GM21717 (cell line): ENCODE data around the gene OGFOD2.
"Not testable (repeated sequence)": the region's sequence is repeated elsewhere in the genome, so short reads cannot be mapped to it uniquely, and the experiment has no call there.

ENCODE experiments used
- ATAC-seq: cut with Tn5 transposase; IDR thresholded peaks from one replicate; pipeline ENCODE4 v1.9.1; 2021; ENCODE audit warnings: mild to moderate bottlenecking, moderate library complexity; ENCODE audit not compliant: unreplicated experiment

OGFOD2 gene

DNA sequence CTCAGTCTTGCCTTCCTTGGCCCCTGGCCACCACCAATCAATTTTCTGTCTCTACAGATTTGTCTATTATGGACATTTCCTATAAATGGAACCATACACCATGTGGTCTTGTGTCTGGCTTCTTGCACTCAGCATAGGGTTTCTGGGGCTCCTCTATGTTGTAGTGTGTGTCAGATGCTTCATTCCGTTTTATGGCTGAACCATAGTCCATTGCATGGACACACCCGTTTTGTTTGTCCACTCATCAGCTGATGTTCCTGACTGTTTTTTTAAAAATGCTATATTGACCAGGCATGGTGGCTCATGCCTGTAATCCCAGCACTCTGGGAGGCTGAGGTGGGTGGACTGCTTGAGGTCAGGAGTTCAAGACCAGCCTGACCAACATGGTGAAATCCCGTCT is 26.4 kb downstream of the OGFOD2 start:
- no peak for ATAC-seq

GRCh38 chr12:123003257-123003656 is 28.2 kb downstream of the OGFOD2 start:
- ATAC-seq, result no peak

- ATAC-seq, result no peak
Observed at GRCh38 chr12:123004287-123004686, 29.2 kb downstream of the OGFOD2 start.

DNA sequence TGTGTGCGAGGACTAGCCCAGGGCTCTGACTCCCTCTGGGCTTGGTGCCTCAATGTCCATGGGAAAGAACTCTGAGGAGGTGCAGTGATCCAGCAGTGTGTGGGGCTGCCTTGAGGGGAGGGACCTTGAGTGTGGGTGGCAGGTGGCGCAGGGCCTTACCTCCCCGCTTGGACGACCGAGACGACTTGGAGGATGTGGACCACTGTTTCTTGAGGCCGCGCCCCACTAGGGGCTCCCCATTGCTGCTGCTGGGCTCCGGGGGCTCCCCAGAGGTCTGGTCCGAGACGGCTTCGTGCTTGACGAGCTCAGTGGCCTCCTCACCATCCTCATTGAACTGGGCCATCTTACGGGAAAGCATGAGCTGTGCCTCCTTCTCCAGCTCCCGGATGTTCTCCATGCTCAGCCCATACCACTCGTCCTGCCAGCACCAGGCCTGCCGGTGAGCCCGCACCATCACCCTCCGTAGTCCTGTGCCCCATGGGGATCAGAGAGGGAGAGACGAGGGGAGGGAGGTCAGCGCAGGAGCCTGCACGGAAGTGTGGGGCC is 30.1 kb downstream of the OGFOD2 start:
- ATAC-seq, result no peak

DNA sequence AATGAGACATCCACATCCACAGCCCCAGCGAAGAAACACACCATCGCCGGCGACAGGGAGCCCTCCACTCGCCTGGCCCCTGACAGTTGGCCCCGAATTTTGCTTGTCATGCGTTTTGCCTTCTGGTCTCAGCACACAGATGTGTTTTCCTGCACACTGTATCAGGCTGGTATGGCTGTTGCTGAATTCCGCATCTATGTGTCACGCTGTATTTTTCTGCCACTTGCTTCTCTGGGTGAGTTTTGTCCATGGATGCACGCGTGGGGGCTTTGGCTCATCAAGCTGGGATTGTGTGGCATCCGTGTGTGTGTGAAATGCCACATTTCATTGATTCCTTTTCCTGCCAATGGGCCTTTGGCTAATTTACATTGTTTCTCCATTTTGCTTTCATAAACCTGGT is 31.9 kb downstream of the OGFOD2 start:
- ATAC-seq, result no peak

DNA sequence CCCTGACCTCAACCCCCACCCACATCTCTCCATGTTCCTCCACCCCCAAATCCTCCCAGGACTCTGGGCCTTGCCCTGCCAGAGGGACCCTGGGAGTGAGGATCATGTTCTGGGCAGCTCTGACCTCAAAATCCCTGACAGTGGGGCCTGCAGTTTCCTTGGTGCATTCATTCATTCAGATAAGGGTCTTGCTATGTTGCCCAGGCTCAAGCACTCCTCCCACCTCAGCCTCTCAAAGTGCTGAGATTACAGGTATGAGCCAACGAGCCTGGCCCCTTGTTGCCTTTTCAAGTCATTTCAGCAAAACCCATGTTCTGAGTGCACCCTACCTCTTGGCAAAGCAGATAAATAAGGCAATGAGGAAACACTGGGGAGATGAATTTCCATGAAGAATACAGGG is 35.1 kb downstream of the OGFOD2 start:
- ATAC-seq, result no peak

DNA sequence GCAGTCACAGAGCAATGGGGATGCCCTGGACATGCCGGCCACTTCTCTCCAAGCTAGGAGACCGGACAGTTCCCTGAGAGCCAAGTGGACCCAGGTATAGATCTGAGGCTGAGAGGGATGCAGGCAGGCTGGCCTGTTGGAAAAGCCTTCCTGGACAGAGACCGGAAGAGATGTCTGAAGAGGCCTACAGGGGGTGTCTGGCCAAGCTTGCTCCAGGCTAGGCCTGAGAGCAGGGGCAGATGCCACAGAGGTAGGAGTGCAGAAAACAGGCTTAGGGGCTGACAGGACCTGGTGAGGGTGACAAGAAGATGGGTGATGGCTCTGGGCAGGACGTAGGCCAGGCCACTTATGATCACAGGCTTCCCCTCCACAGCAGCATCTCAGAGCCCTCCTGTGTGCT is 35.6 kb downstream of the OGFOD2 start:
- ATAC-seq, result no peak

GRCh38 chr12:123011701-123012100 is 36.7 kb downstream of the OGFOD2 start:
- no peak for ATAC-seq

DNA sequence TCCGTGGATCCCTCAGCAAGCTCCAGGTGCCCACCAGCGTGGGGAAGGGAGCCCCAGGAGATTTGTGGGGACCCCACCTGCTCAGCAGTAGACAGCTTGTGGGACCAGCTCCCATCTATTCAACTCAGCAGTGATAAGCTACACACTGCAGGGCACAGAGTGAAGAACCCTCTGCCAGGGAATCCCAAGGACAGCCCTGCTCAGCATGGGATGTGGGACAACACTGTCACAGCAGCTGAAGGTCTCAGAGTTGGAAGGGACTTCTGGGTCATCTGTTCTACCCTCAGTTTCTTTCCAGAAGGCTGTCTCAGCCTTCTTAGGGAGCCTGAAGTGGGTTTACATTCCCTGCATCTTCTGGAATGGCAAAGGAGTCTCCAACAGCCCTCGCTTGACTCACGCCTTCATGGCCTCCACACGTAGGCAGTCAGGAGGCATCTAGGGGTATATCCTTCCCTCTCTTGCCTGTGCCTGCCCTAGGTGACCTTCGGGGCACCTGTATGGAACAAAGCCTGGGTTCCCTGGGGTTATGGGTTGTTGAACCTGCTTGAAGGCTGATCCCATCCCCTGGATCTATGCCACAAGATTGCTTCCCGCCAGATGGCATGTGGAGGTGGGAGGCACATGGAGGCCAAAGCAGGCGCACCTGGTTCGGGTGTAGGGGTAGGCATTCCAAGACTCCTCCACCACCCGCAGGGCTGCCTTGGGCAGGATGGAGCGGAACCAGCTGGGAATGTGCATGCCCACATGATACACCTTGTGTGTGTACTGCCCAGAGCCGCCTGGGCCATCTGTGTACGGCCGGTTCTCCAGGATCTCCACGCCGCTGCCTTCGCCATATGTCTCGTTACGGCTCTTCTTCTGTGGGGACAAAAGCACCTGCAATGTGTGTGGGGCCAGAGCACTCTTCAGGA is 38.4 kb downstream of the OGFOD2 start:
- no peak for ATAC-seq

GRCh38 chr12:123014473-123014872 is 39.4 kb downstream of the OGFOD2 start:
- ATAC-seq, result not testable (repeated sequence)

GRCh38 chr12:123017753-123018152 is 42.7 kb downstream of the OGFOD2 start:
- no peak for ATAC-seq

GRCh38 chr12:123019841-123020138 is 44.7 kb downstream of the OGFOD2 start:
- ATAC-seq, result no peak

DNA sequence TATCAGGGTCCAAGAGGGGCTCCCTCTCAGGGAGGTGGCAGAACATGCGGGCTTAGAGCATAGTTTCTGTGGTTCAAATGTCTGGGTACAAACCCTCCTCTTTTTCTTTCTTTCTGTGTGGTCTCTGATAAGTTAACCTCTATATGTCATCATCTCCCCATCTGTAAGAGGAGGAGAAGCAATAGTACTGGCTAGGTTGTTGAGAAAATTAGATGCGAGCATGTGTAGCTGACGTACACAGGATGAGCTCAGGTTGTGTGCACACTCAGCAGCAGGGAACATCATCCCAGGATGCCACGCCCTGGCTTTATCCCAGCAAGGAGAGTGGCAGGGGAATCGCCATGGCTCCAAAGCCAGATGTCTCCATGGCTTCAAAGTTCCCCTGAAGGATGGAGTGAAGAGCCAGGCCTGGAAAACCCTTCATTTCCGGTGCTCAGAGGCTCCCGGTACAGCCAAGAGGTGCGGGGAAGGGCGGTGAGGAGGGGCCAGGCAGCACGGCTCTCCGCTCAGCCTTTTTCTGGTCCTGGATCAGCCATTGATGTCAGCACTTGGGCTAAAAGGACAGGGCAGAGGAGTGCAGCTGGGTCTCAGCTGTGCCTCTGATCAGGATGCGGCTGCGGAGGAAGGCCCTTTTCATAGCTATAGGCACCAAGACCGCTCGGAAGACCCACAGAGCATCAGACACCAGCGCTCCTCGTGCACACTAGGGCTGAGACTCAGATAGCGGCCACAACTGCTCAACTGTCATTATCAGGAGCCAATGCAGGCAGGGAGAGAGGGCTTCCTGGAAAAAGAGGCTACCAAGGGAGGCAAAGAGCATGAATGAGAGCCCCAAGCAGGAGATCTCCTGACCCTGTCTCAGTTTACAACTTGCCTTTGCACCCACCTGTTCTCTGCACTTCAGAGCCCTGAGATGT is 46.9 kb downstream of the OGFOD2 start:
- no peak for ATAC-seq

DNA sequence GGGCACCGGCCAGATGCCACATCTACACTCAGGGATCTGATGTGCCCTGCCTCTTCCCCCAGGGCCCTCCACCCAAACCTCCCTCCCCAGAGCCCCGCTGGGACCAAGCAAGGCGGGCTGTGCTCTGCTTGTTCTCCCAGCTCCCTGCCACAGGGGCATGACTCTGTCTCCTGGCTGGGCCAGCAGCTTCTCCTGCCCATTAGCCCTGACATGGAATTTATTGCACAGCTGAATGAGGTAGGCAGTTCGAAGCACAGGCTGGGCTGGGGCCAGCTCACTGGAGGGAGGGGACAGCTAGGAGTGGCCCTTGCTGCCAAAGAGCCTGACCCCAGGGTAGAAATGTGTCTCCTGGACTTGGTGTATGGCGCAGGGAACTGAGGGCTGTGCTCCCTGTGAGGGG is 47.8 kb downstream of the OGFOD2 start:
- ATAC-seq, result no peak

DNA sequence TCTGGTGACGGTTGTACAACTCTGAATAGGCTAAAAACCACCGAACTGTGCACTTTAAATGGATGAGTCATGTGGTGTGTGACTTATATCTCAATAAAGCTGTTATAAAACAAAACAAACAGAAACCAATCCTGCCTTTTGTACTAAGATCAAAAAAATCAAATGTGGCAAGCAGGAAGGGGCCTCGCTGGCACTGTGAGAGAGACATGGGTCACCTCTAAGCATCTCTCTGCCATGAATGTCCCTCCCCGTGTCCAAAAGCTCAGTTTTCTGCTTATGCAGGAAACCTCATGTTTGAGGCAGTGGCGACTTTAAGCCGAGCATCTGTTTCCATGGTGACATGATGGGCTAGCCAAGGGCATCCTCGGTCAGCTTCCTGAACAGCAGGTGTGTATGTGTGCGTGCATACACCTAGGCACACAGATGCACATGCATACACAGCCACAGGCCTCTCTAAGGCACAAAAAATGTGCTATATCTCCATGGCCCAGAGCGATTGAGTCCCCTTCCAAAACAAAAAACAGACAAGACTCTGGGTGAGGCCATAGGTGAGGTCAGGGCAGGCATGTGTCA is 49.9 kb downstream of the OGFOD2 start:
- ATAC-seq, result no peak

DNA sequence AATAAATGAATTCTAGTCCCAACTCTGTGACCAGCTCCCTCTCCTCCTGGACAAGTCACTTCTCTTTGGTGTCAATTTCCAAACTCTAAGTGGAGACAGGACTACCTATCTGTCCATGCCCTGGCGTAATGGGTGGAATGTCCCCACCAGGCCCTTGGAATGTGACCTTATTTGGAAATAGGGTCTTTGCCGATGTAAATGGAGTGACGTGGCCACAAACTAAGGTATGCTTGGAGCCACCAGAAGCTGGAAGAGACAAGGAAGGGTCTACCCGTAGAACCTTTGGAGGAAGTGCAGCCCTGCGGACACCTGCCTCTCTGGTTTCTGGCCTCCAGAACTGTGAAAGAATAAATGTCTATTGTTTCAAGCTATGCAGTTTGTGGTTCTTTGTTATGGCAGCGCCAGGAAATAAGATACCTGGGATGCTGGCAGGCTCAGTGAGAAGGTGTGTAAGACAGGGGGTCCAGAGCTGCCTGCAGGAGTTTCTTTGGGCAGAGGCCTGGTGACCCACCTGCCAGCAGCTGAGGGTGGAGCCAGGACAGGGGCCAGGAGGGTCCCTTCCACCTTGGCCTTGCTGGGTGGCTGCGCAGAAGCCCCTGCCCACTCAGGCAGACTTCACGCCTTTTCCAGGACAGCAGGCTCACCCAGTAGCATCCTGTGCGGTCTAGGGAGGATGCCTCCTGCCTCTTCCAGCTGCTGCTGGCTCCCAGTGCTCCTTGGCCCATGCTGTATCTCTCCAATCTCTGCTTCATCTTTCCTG is 51.2 kb downstream of the OGFOD2 start:
- ATAC-seq, result no peak

GRCh38 chr12:123027726-123028445 is 52.8 kb downstream of the OGFOD2 start:
- ATAC-seq, result no peak

GRCh38 chr12:123028475-123028874 is 53.4 kb downstream of the OGFOD2 start:
- ATAC-seq, result no peak

GRCh38 chr12:123029550-123029949 is 54.5 kb downstream of the OGFOD2 start:
- ATAC-seq, result no peak
